Measurements from ENCODE around the gene FBL. TPM values are rescaled to one million over a fixed set of nuclear protein-coding genes. Genes with fewer than 3 reads are reported as not detected.
A peak's percentile ranks its signal among the peaks of the same experiment; 100 is the strongest.

Gene FBL
- total RNA-seq, 1 donor from 2014 or later = 311 TPM

DNA sequence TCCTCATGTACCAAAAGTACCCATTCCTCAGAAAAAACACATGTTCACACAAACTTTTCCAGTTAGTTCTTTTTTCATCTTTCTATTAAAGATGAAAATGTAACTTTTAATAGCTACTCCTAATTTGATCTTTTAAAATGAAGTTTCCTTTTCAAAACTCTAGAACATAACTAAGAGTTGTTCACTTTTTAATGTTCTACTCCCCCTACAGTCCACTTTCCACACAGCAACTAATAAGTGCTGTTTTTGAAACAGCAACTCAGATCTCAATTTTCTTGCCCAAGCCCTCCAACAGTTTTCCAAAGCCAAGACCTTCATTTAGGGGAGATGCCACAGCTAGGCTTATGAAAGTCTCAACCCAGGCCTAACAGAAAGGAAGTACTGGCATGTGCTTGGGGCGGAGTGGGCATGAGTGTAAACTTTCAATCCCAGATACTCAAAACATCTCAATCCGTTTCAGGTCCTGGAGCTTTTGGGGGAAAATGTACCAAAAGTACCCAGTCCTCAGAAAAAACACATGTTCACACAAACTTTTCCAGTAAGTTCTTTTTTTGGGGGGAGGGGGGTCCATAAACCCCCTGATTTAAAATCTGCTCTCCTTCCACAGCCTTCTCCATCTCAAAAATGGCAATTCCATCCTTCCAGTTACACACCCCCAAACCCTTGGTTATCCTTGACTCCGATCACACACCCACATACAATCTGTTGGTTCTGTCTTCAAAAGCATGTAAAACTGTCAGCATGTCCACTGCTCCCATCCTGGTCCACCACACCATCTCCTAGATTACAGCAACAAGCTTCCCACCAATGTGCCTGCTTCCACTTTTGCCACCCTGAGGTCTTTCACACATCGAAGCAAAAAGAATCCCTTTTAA, 2.0 kb downstream of the FBL start:
- DNase-seq (ENCODE audit: low spot score) = no peak

DNA sequence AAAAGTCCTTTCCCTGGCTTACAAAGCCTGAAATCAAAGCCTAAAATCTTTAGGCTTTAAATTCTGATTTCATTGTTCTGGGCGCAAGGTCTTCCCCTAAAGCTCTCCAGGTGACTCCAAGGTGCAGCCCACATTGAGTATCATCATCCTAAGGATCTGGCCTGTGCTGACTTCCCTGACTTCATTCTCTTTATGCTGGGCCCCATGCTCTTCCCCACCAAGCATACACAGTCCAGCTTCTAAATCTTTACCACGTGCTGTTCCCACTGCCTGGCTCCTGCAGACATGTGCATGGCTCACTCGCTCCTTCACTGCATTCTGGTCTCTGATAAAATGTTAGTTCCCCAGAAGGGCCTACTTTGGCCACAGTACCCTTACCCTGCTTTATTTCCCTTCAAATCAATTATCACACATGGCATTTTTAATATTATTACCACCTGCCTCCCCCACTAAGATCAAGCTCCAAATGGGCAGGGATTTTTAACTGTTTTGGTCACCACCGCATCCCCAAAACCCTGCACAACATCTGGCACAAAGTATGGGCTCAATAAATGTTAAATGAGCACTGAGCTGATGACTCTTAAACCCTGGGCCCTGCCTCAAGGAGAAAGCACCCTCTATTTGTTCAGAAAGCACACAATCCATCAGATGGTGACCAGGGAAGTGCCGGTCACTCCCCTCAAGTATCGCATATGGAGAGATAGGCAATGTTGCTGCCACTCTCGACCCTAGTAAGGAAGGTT, 3.3 kb downstream of the FBL start:
- DNase-seq (ENCODE audit: low spot score) = no peak

DNA sequence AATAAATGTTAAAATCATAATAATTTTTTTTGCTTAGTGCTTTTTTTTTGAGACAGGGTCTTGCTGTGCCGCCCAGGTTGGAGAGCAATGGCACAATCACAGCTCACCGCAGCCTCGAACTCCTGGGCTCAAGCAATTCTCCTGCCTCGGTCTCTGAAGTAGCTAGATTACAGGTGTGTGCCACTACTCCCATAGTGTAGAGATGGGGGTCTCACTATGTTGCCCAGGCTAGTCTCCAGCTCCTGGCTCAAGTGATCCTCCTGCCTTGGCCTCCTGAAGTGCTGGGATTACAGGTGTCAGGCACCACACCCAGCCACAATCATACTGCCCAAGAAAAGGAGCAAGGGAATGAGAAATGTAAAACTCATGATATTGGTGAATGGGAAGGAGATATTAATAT, 5.1 kb downstream of the FBL start:
- no peak for DNase-seq (ENCODE audit: low spot score)

DNA sequence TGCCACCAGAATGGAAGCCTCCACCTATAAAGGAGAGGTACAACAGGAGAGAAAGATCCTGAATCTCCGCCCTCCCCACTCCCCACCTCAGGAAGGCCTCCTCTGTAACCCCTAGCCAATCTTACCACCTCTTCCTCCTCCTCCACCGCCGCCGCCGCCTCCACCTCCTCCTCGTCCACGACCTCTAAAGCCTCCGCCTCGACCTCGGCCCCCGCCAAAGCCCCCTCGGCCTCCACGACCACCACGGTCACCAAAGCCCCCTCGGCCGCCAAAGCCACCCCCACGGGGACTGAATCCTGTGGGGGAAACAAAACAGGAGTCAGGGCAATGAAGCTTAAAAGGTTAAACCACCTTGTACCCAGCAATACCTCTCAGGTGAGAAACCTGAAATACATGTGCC, 5.7 kb downstream of the FBL start:
- DNase-seq (ENCODE audit: low spot score) = no peak

DNA sequence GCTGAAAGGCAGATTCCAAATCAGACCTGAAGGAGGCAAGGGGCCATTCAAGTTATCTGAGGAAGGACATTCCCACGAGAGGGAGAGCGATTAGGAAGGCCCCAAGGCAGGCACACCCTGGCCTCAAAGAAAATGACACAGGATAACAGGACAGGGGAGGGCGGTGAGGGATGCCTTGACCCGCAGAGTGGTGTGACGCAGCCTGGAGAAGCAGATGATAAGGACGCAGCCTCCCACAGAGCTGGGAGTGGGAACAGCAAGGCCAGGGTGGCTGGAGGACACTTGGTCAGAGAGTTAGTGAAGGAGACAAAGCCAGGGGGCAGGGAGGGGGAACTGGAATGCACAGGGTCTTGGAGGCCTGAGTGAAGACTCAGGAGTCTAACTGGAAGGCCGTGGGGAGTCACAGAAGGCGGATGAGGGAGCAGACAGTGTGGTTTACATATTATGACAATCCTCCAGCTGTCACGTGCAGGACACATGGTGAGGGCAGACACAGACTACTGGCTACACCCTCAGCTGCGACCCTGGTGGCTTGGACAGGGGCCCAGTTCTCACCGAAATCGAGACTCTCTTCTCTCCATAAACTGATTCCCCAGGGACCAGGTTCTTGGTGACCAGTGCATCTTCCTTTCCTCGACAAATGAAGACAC, 6.4 kb downstream of the FBL start:
- no peak for DNase-seq (ENCODE audit: low spot score)

DNA sequence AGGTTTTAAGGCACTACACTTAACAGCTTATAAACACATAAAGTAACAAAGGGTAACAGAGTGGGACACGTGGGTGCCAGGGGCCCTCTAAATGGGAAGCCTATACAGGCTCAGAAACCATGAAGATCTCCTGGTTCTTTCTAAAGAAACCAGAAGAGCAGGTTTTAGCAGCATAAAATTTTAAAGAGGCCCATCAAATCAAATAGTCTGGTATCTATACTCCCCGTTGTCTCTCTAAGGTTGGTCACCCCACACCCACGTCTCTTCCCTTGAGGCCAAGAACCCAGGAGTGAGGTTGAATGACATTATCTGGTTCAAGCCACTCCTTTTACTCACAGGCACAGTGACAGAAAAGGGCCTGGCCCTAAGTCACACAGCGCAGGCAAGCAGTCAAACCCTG, 7.6 kb downstream of the FBL start:
- DNase-seq (ENCODE audit: low spot score) = no peak

DNA sequence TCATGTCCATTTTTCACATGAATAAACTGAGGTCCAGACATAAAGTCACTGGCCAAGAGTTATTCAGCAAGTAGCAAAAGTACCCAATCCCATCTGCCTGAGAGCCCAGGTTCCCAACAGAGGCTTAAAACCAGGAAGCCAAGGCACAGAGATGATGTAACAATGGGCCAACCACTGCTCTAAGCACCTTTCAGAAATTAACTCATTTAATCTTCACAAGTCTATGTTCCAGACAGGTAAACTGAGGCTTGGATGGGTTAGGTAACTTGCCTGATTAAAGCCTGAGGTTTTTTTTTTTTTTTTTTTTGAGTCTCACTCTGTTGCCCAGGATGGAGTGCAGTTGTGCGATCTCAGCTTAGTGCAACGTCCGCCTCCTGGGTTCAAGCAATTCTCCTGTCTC, 8.2 kb downstream of the FBL start:
- DNase-seq (ENCODE audit: low spot score) = no peak

DNA sequence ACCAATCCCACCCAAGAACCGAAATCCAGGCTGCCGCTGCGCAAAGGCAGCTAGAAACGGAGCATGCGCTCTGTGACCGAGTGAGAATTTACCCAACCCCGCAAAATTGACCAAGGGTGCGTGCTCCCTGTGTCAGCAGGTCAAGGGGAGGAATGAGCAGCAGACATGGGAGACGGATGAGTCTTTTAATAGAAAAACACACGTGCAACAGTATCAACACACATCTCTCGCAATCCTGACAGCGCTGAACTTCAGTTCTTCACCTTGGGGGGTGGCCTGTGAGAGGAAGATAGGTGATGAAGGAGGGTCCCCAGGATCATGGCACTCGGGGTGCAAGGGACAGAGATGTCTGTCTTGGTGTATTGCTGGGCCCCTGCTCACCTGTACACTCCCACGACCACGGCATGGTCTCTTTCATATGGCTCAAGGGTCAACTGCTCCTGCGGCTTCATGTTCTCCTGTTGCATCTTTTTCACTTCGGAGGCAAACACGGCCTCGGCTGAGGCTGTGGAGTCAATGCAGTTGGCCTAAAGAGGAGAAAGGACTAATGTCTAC, 11.8 kb downstream of the FBL start:
- no peak for DNase-seq (ENCODE audit: low spot score)

DNA sequence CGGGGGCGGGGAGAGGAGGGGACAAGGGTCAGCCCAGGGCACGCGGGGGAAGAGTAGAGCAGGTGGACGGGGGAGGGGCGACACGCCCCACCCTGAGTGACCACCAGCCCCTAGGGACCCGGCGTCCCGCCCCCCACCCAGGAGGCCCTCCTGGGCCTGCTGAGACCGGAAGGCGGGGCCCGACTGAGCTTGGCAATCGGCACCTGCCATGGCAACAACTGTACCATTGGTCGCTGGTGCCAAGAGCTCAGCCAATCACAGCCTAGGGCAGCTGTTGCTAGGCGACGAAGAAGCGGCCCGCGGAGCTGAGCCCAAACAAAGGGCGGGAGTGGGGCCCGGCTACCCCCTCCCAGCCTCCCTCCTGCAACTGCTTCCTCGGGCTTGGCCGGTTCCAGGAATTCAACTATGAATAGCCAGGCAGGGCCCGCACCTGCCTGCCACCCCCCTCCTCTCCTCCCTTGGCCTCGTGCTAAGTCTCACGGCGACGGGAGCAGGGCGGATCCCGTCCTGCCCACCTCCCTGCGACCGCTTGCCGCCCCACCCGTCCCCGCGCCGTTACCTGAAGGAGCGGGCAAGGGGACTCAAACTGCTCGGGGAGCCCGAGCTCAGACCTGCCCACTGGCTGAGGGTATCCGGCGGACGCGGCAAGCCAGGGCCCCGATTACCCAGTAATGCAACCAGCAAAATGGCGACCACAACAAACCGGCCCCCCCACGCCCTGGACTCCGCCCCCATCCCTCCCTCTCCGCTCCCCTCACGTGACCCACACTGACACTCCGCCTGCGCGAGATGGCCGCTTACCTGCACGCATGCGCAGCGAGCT, 12.5 kb downstream of the FBL start, which contains the start of gene DYRK1B:
Gene DYRK1B (minus strand): TSS at position 699 of the 823 bp plus-strand sequence. CDS start 2,295 bp downstream, outside the sequence.
- peak; percentile 99 for DNase-seq (ENCODE audit: low spot score)

DNA sequence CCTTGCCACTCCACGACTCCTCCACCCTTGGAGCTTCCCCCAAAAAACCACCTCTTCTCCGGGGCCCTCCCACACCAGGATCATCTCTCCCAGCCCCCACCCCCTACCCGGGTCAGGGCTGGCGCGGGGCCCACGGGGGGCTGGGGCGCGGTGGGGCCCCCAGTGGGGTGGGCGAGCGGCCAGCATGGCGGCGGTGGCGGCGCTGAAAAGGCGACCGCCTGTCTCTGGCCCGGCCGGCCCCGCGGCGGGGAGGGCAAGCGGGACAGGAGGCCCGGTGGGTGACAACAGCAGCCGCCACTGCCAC, 13.1 kb downstream of the FBL start:
- no peak for DNase-seq (ENCODE audit: low spot score)

DNA sequence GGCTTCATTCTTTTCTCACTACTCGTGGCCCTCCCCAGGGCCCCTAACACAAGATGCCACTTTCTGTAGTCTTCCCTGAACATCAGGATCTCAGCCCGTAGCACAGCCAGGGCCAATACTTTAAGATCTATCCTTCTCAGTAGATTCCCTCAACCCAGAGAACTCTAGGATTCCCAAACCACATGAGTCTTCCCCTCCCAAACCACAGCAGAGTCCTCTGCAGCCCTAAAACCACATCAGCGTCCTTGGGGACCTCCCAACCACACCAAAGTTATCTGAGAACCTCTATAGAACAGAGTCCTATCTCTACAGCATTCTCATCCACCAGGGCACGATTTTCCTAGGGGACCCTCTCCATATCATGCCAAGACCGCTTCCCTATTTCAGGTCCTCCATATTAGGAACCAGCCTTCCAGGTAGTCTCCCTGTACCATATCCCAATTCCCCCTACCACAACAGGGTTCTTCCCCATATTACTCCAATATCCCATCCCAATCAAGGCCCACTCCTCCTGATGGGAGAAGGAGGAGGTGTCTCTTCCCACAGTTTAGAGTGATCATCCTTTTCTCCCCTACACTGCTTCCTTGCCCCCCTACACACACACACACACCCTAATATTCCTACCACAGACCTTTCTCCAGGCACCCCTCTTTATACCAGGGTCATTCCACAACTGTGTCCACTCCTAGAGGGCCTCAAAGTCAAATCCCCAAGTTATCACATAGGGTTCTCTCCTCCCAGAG, 13.7 kb downstream of the FBL start:
- DNase-seq (ENCODE audit: low spot score) = no peak

DNA sequence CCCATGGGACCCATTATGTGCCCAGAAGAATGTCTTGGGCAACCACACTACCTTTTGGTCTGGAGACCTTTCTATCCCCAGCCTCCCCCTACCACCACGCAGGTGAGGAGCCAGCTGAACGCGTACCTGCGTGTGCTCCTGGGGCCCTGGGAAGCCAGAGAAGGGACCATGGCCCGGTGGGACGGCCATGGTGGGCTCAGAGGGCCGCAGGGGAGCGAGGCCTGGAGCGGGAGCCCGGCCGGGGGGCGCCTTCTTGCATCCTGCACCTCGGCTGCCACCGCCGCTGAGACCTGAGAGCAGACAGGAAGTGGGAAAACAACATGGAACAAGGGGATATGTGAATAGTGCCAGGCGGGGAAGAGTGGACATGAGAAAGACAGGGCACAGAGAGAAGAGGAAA, 14.5 kb downstream of the FBL start:
- no peak for DNase-seq (ENCODE audit: low spot score)

DNA sequence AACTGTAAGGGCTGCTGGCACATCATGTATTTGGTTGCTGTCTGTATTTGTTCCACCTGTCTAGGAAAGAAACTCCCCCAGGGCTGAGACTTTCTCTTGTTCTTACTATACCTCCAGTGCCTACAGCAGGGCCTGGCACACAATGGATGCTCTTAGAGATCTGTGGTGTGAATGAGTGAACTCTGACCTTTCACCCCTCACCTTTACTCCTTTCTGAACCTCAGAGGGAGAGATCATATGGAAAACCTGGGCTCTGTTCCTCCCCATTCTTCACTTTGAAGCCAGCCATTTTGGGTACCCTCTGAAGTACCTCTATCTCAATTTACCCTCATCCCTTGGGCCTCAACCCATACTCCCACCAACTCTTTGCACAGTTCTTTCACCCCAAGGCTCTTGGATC, 15.3 kb downstream of the FBL start:
- DNase-seq (ENCODE audit: low spot score) = no peak

DNA sequence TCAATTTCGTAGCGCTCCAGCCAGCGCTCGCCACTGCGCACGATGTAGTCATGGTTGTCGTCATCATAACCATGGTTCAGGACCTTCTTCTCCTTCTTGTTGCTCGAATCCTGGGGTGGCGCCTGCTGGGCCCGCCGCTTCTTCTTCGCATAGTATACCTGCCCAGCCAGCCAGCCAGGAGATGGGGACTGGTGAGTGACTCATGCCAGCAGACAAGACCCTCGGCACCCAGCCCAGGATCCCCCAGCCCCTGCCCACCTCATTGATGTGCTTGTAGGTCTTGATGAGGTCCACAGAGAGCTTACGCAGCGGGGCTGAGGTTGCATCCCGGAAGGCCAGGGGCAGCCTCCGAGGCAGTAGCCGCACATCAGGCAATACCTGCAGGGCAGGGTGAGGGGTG, 15.8 kb downstream of the FBL start:
- no peak for DNase-seq (ENCODE audit: low spot score)

DNA sequence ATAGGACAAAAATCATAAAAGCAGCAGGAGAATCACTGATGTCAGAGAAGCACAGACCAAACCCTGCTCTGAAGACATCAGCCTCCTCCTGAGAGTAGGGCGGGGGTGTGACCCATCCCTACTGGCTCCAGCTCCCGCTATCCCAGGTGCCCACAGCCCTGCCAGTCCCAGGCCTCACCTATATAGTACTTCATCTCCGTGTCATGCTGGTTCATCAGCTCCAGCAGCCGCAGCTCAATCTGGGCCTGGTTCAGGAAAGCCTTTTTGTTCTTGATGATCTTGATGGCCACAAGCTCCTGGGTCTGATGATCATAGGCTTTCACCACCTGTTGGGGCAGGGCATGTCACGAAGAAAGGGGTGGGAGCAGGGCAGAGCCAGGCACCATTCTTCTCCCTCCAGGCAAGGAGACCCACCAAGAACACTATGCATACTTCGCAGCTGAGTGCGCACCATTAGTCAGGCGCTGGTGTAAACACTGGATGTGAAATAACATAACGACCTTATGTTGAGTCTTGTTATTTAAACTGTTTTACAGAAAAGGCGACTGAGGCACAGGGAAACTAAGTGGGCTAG, 16.4 kb downstream of the FBL start:
- DNase-seq (ENCODE audit: low spot score) = no peak

DNA sequence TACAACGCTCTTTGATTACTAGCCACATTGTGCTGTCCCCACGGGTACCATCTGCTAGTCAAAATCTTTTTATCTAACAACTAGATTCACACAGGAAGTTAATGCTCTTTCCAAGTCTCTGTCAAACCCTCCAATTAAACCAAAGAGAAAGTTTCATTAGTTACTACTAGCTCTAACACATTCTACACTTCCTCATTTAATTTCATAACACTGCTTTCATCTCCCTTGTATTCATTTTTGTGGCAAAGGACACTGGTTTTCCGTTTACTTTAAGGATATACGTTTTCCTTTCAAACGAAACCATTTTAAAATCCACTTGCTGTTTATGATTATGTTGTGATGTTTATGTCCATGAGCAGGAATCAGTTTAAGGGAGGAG, 17.5 kb downstream of the FBL start:
- DNase-seq (ENCODE audit: low spot score) = no peak

DNA sequence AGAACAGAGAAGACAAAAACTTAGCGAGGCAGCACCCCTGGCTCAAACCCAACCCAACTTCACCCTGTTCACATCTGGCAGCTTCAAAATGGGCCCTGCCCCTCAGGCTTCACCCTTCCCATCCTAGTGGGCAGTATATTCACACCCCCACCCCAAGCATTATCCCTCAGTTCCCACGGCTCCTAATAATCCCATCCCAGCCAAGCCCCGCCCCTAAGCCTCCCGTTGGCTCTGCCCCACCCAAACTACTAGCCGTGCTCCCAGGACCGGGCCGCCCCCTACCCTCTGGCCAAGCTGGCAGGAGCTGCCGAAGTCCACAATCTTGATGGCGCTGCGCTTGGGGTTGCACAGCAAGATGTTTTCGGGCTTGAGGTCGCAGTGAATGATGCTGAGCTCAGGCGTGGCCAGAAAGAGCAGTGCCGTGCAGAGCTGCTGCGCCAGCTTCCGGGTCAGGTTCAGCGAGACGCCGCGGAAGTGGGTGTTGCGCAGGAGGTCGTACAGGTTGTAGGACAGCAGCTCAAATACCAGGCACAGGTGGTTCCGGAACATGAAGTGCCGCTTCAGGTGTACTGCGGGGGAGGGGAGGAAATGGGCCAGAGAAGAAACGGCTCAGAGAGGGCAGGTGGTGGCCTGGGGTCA, 18.0 kb downstream of the FBL start:
- DNase-seq (ENCODE audit: low spot score) = no peak

DNA sequence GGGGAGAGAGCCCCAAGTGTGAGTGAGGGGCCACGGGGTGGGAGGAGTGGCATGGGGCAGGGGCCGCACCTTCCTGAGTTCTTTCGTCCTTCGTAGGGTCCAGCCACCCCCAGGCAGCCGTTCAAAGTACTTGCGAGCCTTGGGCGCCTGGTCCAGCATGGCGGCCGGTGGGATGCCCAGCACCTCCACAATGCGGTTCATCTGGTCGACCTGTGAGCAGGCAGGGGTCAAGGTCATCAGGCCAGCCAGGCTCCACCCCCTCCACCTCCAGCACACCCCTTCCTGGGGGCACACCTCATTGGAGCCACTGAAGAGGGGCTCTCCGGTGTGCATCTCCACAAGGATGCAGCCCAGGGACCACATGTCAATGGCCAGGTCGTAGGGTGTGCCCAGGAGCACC, 19.0 kb downstream of the FBL start:
- no peak for DNase-seq (ENCODE audit: low spot score)

DNA sequence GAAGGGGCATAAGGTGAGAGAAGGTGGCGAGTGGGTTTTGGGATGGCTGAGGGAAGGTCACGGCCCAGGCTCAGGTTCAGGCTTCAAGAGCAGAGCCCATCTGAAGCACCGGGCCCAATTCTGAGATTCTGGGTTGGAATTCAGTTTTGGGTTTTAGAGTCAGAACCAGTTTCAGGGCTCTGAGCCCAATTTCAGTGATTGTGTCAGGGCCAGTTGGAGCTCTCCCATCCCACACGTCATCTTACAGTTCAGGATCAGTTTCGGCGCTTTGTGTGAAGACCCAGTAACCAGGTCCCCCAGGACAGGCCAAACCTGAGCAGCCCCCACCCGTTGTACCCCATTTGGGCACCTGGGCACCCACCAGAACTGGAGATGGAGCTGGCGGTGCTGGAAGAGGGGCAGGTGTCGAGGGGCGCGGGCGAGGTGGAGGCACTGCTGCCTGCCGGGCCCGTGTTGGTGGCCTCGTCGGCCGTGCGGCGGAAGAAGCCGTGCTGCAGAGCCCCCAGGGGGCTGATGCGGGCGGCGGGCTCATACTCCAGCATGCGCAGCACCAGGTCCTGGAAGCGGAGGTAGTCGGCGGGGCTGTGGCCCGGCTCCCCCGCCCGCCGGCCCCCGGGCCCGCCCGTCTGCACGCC, 19.8 kb downstream of the FBL start:
- no peak for DNase-seq (ENCODE audit: low spot score)

All from ureter (tissue), 1 donor.